Measurements from ENCODE around the gene CEP85. TPM values are rescaled to one million over a fixed set of nuclear protein-coding genes. Genes with fewer than 3 reads are reported as not detected.

Gene CEP85
- total RNA-seq, 1 donor from 2014 or later: 10.5 TPM

DNA sequence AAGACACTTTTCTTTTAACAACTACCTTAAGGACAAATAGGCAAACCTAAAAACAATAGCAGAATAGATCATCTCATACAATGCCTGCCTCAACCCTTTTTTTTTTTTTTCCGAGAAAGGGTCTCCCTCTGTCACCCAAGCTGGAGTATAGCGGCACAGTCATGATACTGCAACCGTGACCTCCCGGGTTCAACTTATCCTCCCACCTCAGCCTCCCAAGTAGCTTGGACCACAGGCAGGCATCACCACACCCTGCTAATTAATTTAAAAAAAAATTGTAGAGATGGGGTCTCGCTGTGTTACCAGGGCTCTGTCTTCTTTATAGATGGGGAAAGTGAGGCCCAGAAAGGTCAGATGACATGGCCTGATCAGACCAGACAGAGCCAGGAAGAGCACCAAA, 53.8 kb downstream of the CEP85 start:
- FAIRE-seq (no peak), DNase-seq (ENCODE audit: low read depth) (no peak)
- H3K27me3 ChIP-seq (ENCODE audit: insufficient read depth, low read length): no peaks in the 10 kb centered on the region
- no peak overlapping the region for H3K27ac Mint-ChIP-seq (ENCODE audit: unreplicated experiment)
- H2AFZ ChIP-seq (ENCODE audit: low read depth, low read length): no peak overlapping the region
- H3K27me3 Mint-ChIP-seq (ENCODE audit: low read depth, unreplicated experiment): no peaks in the 10 kb centered on the region
- H3K4me1 Mint-ChIP-seq (ENCODE audit: low read depth, unreplicated experiment): peaks cover 24% of the 10 kb centered on the region
- H3K4me3 Mint-ChIP-seq (ENCODE audit: unreplicated experiment): no peak overlapping the region
- no peak overlapping the region for H3K27ac ChIP-seq (ENCODE audit: low read depth, low read length)
- TF ChIP-seq CTCF (IDR thresholded peaks at IDR 0.05; ENCODE audit: insufficient read depth, low read depth, low read length): no peak
- no peak for TF ChIP-seq EZH2 (IDR thresholded peaks at IDR 0.05; ENCODE audit: insufficient read depth, low read length)
- H3K36me3 ChIP-seq (ENCODE audit: insufficient read depth, low read length): no peaks in the 10 kb centered on the region
- H3K79me2 ChIP-seq (ENCODE audit: insufficient read depth, low read length): peaks cover 12% of the 10 kb centered on the region
- H3K4me1 ChIP-seq (ENCODE audit: insufficient read depth, low read length): peaks cover 26% of the 10 kb centered on the region
- no peaks in the 10 kb centered on the region for H3K9me3 ChIP-seq (ENCODE audit: insufficient read depth, low read depth, low read length)
- no peak overlapping the region for H3K4me3 ChIP-seq (ENCODE audit: insufficient read depth, low read depth, low read length)
- H3K4me2 ChIP-seq (ENCODE audit: low read length): no peak overlapping the region
- H3K9ac ChIP-seq (ENCODE audit: low read length): no peak overlapping the region
- peaks cover 19% of the 10 kb centered on the region for H4K20me1 ChIP-seq (ENCODE audit: insufficient read depth, low read length)
- H3K9me3 Mint-ChIP-seq (ENCODE audit: unreplicated experiment): no peaks in the 10 kb centered on the region
- H3K36me3 Mint-ChIP-seq (ENCODE audit: low read depth, unreplicated experiment): peaks cover 10% of the 10 kb centered on the region

DNA sequence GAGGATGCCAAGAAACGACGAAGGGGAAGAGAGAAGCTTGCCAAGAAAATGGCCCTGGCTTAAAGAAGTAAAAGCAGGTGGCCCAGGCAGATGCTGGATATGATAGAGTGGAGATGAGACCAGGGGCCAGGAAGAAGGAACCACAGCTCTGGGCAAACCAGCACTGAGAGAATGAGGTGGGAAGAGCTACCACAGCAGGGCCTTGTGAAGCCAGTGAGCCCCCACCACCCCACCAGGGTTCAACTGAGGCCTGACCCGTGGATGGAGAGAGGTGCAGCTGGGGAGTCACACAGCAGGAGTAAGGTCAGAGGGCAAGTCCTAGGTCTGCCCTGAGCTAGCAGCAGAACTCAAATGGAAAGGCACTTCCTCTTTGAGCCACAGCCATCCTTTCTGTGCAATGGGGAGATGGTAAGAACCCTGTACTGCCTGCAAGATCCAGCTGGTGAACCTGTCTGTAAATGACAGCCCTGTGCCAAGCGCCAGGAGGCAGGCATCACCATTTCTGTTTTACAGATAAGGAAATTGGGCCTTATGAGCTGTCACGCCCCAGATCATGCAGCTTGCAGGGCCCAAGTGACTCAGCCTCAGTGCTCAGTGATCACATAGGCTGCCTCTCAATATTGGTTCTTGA, 54.4 kb downstream of the CEP85 start:
- Mint-ChIP-seq H3K4me1 (ENCODE audit: low read depth, unreplicated experiment) (peaks cover 18% of the 10 kb centered on the region), H3K27me3 (ENCODE audit: low read depth, unreplicated experiment) (no peaks in the 10 kb centered on the region)
- no peak for DNase-seq (ENCODE audit: low read depth)

More for the DNA sequence above, 54.4 kb downstream of the CEP85 start:
- no peaks in the 10 kb centered on the region for H3K36me3 ChIP-seq (ENCODE audit: insufficient read depth, low read length)
- peaks cover 20% of the 10 kb centered on the region for H3K4me1 ChIP-seq (ENCODE audit: insufficient read depth, low read length)
- no peaks in the 10 kb centered on the region for H3K9me3 ChIP-seq (ENCODE audit: insufficient read depth, low read depth, low read length)
- H3K9ac ChIP-seq (ENCODE audit: low read length): no peak overlapping the region
- H3K79me2 ChIP-seq (ENCODE audit: insufficient read depth, low read length): peaks cover 6% of the 10 kb centered on the region
- no peaks in the 10 kb centered on the region for H3K27me3 ChIP-seq (ENCODE audit: insufficient read depth, low read length)
- H4K20me1 ChIP-seq (ENCODE audit: insufficient read depth, low read length): peaks cover 12% of the 10 kb centered on the region
- no peak overlapping the region for H3K4me2 ChIP-seq (ENCODE audit: low read length)
- no peak for TF ChIP-seq CTCF (IDR thresholded peaks at IDR 0.05; ENCODE audit: insufficient read depth, low read depth, low read length)
- no peak for TF ChIP-seq EZH2 (IDR thresholded peaks at IDR 0.05; ENCODE audit: insufficient read depth, low read length)
- Mint-ChIP-seq H3K36me3 (ENCODE audit: low read depth, unreplicated experiment) (peaks cover 7% of the 10 kb centered on the region), H3K4me3 (ENCODE audit: unreplicated experiment) (no peak overlapping the region), H3K27ac (ENCODE audit: unreplicated experiment) (no peak overlapping the region), H3K9me3 (ENCODE audit: unreplicated experiment) (no peaks in the 10 kb centered on the region)
- no peak overlapping the region for H3K27ac ChIP-seq (ENCODE audit: low read depth, low read length)
- FAIRE-seq: no peak
- H3K4me3 ChIP-seq (ENCODE audit: insufficient read depth, low read depth, low read length): no peak overlapping the region
- no peak overlapping the region for H2AFZ ChIP-seq (ENCODE audit: low read depth, low read length)
